Naive thymus-derived CD4-positive, alpha-beta T cell (primary cell): Measurements from ENCODE around the gene ZSWIM8. TPM values are rescaled to one million over a fixed set of nuclear protein-coding genes. Genes with fewer than 3 reads are reported as not detected.
"Not testable (repeated sequence)": the region's sequence is repeated elsewhere in the genome, so short reads cannot be mapped to it uniquely, and the experiment has no call there.

Source experiments
- ATAC-seq: fragments of 150-1000 bp; cut with Tn5 transposase; 2 replicates; pipeline ENCODE4 v1.10.0; 2021; ENCODE audit warnings: mild to moderate bottlenecking, moderate library complexity
- CTCF ChIA-PET: fragments of 350-600 bp; sonication (Branson Sonifier 250); formaldehyde crosslinking; loops from one replicate; lab custom pipeline; 2021; ENCODE audit warnings: antibody characterized with exemption; lab: Charles Lee
- POLR2A ChIA-PET: fragments of 350-600 bp; sonication (Branson Sonifier 250); formaldehyde crosslinking; loops from one replicate; lab custom pipeline; 2021; ENCODE audit warnings: antibody characterized with exemption, inconsistent platforms; lab: Charles Lee
- DNase-seq, 9 donors: peaks; one replicate each; pipeline versions ENCODE4 v3.0.0 to v3.0.0-alpha.2; 2020 to 2022; ENCODE audit warnings: mixed read lengths in 1 of 9
- H3K27ac ChIP-seq: one replicate; pipeline ENCODE4 v1.7.0; 2013; ENCODE audit warnings: mild to moderate bottlenecking, low read depth, low read length, moderate library complexity
- H3K27me3 ChIP-seq, 2 donors: one replicate each; pipeline ENCODE4 v1.7.0; 2013; ENCODE audit warnings: low read length in 2 of 2, mild to moderate bottlenecking in 2 of 2, moderate library complexity in 2 of 2; ENCODE audit not compliant: control insufficient read depth in 2 of 2, insufficient read depth in 2 of 2
- H3K36me3 ChIP-seq, 3 experiments: 1 replicate in 2 of 3; 2 replicates in 1 of 3; pipeline ENCODE4 v1.7.0; 2013; ENCODE audit warnings: low read length in 3 of 3, mild to moderate bottlenecking in 3 of 3, moderate library complexity in 1 of 3; ENCODE audit not compliant: insufficient read depth in 3 of 3, control insufficient read depth in 2 of 3
- H3K4me1 ChIP-seq, 2 donors: one replicate each; pipeline ENCODE4 v1.7.0; 2013; ENCODE audit warnings: low read length in 2 of 2, mild to moderate bottlenecking in 2 of 2, moderate library complexity in 1 of 2; ENCODE audit not compliant: control insufficient read depth in 2 of 2, insufficient read depth in 2 of 2
- H3K4me3 ChIP-seq: 2 replicates; pipeline ENCODE4 v1.7.0; 2013; ENCODE audit warnings: mild to moderate bottlenecking, low read length
- H3K9me3 ChIP-seq, 3 experiments: 1 replicate in 2 of 3; 2 replicates in 1 of 3; pipeline ENCODE4 v1.7.0; 2013; ENCODE audit warnings: low read length in 3 of 3; ENCODE audit not compliant: control insufficient read depth in 2 of 3
- H3K27ac Mint-ChIP-seq, 9 donors: one replicate each; pipeline ENCODE4 v1.8.0; 2020 to 2022; ENCODE audit warnings: mixed read lengths in 9 of 9, mild to moderate bottlenecking in 8 of 9, moderate library complexity in 5 of 9, inconsistent platforms in 2 of 9
- H3K27me3 Mint-ChIP-seq, 5 donors: one replicate each; pipeline ENCODE4 v1.8.0; 2021 to 2022; ENCODE audit warnings: mixed read lengths in 5 of 5, mild to moderate bottlenecking in 1 of 5
- H3K36me3 Mint-ChIP-seq, 5 donors: one replicate each; pipeline ENCODE4 v1.8.0; 2020 to 2022; ENCODE audit warnings: mixed read lengths in 5 of 5, mild to moderate bottlenecking in 3 of 5, inconsistent platforms in 1 of 5
- H3K4me1 Mint-ChIP-seq, 7 donors: one replicate each; pipeline ENCODE4 v1.8.0; 2020 to 2022; ENCODE audit warnings: mixed read lengths in 7 of 7, mild to moderate bottlenecking in 3 of 7, inconsistent platforms in 1 of 7
- H3K4me3 Mint-ChIP-seq, 10 donors: one replicate each; pipeline ENCODE4 v1.8.0; 2020 to 2022; ENCODE audit warnings: mild to moderate bottlenecking in 10 of 10, mixed read lengths in 10 of 10, moderate library complexity in 6 of 10, inconsistent platforms in 2 of 10
- H3K9me3 Mint-ChIP-seq, 11 donors: one replicate each; pipeline ENCODE4 v1.8.0; 2020 to 2022; ENCODE audit warnings: mixed read lengths in 11 of 11, mild to moderate bottlenecking in 4 of 11, inconsistent platforms in 1 of 11, moderate library complexity in 1 of 11
- intact Hi-C, 2 donors: fragments of 100-400 bp; cut with micrococcal nuclease; formaldehyde crosslinking; loops; one replicate each; pipeline ENCODE4 v1.15.1; 2023
- polyA plus RNA-seq, 2 donors: library from polyadenylated mRNA; unstranded; fragments of 300-500 nt; fragmentation: Illumina TruSeq; gene quantifications; one replicate each; pipeline ENCODE4 v1.2.3, GENCODE V29; 2021
- total RNA-seq, 6 experiments: library from RNA in 5 of 6; stranded (reverse) in 5 of 6; gene quantifications; 1 replicate in 5 of 6; 2 replicates in 1 of 6; pipeline ENCODE4 v1.2.3 and lab custom pipeline; 2021 to 2026

ZSWIM8 gene
- total and polyA plus RNA-seq, 7 experiments from 2014 or later, result 9.9 to 102 (median 82.0) TPM

DNA sequence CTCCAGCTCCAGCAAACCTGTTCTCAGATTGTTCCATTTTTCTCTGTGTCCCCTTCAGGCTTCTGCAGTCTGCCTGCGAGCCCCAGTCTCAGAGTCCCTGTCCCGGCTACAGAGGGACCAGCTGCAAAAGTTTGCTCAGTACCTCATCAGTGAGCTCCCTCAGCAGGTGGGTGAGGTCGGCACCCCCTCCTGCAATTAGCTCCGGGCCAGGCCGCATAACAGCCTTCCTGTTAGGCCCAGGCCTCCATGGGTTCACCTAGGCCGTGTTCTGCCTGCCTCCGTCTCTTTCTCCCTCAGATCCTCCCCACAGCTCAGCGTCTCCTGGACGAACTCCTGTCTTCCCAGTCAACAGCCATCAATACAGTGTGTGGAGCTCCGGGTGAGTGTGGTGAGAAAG lies 4.3 kb downstream of the ZSWIM8 start:
- Mint-ChIP-seq H3K27me3 (no peaks in the 10 kb centered on the region), H3K9me3 (peaks cover 0 to 3% (median 0%) of the 10 kb centered on the region in 11 donors), H3K27ac (no peak overlapping the region), H3K4me3 (peak overlapping the region in 2 of 10 donors; percentile 7 to 51), H3K4me1 (peaks cover 16 to 30% (median 26%) of the 10 kb centered on the region in 7 donors), H3K36me3 (peaks cover 4 to 33% (median 15%) of the 10 kb centered on the region in 5 donors)
- Histone ChIP-seq H3K27ac (no peak overlapping the region), H3K4me3 (no peak overlapping the region), H3K27me3 (no peaks in the 10 kb centered on the region), H3K4me1 (peaks cover 16 to 22% of the 10 kb centered on the region in 2 donors), H3K36me3 (peaks cover 9 to 57% (median 35%) of the 10 kb centered on the region in 3 experiments), H3K9me3 (no peaks in the 10 kb centered on the region)
- intact Hi-C loops, result loop anchor here in 1 of 2 donors (5.0 kb wide), 1 partner anchor 292 kb away; the partner anchor contains the start of gene PPP3CB
- ATAC-seq (no peak), DNase-seq (no peak)
- POLR2A ChIA-PET, result interaction anchor here (0.6 to 13.2 kb wide), 3 partner anchors 9 to 1006 kb away, joined by 3 to 150 read pairs (median 3); partner anchors contain the start of gene NDST2
- CTCF ChIA-PET, result no interaction called here

DNA sequence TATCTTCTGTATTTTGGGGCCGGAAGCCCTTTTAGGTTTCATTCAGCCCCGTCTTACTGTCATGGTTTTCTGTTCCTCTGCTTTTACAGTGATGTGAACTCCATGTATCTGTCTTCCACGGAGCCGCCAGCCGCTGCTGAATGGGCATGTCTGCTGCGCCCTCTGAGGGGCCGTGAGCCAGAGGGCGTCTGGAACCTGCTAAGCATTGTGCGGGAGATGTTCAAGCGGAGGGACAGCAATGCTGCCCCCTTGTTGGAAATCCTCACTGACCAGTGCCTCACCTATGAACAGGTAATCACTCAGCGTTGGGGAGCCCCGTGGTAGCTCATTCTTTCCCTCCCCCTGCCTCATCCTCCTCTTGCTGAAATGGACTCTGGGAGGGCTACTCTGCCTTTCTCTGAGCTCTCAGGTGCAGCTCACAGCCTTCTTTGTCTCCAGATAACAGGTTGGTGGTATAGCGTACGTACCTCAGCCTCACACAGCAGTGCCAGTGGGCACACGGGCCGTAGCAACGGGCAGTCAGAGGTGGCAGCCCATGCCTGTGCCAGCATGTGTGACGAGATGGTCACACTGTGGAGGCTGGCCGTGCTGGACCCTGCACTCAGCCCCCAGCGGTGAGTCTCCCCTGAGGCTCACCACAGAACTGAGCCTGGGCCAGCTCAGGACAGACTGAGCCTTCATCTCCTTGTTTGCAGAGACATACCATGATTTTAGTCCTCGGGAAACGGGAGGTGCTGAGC lies 5.7 kb downstream of the ZSWIM8 start:
- Histone ChIP-seq H3K27ac (no peak overlapping the region), H3K36me3 (peaks cover 9 to 66% (median 42%) of the 10 kb centered on the region in 3 experiments), H3K4me3 (no peak overlapping the region), H3K9me3 (no peaks in the 10 kb centered on the region), H3K4me1 (peaks cover 11 to 18% of the 10 kb centered on the region in 2 donors), H3K27me3 (no peaks in the 10 kb centered on the region)
- peaks cover 2 to 40% (median 20%) of the 10 kb centered on the region in 5 donors for H3K36me3 Mint-ChIP-seq
- peaks cover 0 to 1% (median 0%) of the 10 kb centered on the region in 11 donors for H3K9me3 Mint-ChIP-seq
- CTCF ChIA-PET, result no interaction called here
- DNase-seq, result no peak
- no peaks in the 10 kb centered on the region for H3K27me3 Mint-ChIP-seq
- H3K4me3 Mint-ChIP-seq, result no peak overlapping the region
- intact Hi-C loops, result no loop called here
- no peak overlapping the region for H3K27ac Mint-ChIP-seq
- POLR2A ChIA-PET, result interaction anchor here (0.7 to 6.4 kb wide), 2 partner anchors 17 to 29 kb away, joined by 3 to 42 read pairs; no protein-coding TSS in a partner anchor
- no peak for ATAC-seq
- peaks cover 11 to 22% (median 19%) of the 10 kb centered on the region in 7 donors for H3K4me1 Mint-ChIP-seq

GRCh38 chr10:73791871-73792400 lies 6.5 kb downstream of the ZSWIM8 start:
- Mint-ChIP-seq H3K36me3 (peaks cover 4 to 45% (median 20%) of the 10 kb centered on the region in 5 donors), H3K9me3 (peaks cover 0 to 1% (median 0%) of the 10 kb centered on the region in 11 donors), H3K27me3 (no peaks in the 10 kb centered on the region), H3K27ac (no peak overlapping the region), H3K4me1 (peaks cover 5 to 15% (median 10%) of the 10 kb centered on the region in 7 donors), H3K4me3 (no peak overlapping the region)
- intact Hi-C loops, result no loop called here
- H3K36me3 ChIP-seq, result peaks cover 12 to 75% (median 42%) of the 10 kb centered on the region in 3 experiments
- ChIA-PET CTCF (no interaction called here), POLR2A (interaction anchor here (0.5 to 6.4 kb wide), 3 partner anchors 16 to 67 kb away, joined by 3 to 42 read pairs (median 3); no protein-coding TSS in a partner anchor)
- ATAC-seq, result no peak
- H3K4me3 ChIP-seq, result no peak overlapping the region
- DNase-seq, result no peak
- H3K4me1 ChIP-seq, result peaks cover 4 to 9% of the 10 kb centered on the region in 2 donors
- no peaks in the 10 kb centered on the region for H3K9me3 ChIP-seq
- no peaks in the 10 kb centered on the region for H3K27me3 ChIP-seq
- no peak overlapping the region for H3K27ac ChIP-seq

DNA sequence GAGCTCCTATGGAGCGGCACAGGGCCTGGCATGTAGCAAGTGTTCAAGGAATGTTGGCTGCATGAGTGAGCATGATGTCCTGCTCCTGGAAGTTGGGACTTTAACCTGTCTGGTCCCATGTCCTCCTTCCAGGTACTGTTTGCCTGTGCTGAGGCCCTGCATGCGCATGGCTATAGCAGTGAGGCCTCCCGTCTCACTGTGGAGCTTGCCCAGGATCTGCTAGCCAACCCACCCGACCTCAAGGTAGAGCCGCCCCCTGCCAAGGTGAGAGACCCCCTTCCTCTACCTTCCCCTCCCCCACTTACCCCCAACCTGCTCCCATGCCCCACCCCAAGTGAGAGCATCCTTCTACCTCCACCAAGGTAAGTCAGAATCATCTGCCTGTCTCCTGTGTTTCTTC lies 8.1 kb downstream of the ZSWIM8 start:
- CTCF ChIA-PET, result interaction anchor here (0.8 kb wide), 1 partner anchor 147 kb away, joined by 4 read pairs; no protein-coding TSS in a partner anchor
- POLR2A ChIA-PET, result interaction anchor here (0.6 to 6.4 kb wide), 5 partner anchors 11 to 226 kb away, joined by 3 to 42 read pairs (median 3); no protein-coding TSS in a partner anchor

DNA sequence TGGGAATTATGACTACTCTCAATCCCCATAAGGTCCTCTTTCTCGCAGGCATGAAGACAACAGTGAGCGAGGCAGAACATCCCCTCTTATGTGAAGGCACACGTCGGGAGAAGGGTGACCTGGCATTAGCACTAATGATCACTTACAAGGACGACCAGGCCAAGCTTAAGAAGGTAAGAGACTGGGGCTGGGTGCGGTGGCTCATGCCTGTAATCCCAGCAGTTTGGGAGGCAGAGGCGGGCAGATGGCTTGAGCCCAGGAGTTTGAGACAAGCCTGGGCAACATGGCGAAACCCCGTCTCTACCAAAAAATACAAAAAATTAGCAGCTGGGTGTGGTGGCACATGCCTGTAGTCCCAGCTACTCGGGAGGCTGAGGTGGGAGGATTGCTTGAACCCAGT lies 10.1 kb downstream of the ZSWIM8 start:
- Mint-ChIP-seq H3K27ac (peak overlapping the region in 4 of 9 donors; percentile 40 to 72 (median 56)), H3K36me3 (peaks cover 4 to 39% (median 18%) of the 10 kb centered on the region in 5 donors)
- intact Hi-C loops, H3K4me1 Mint-ChIP-seq, H3K9me3 Mint-ChIP-seq, DNase-seq, CTCF ChIA-PET, ATAC-seq, H3K27ac ChIP-seq, H3K4me1 ChIP-seq, H3K27me3 ChIP-seq, H3K9me3 ChIP-seq, H3K4me3 Mint-ChIP-seq, H3K4me3 ChIP-seq, H3K27me3 Mint-ChIP-seq: not testable (repeated sequence)
- POLR2A ChIA-PET, result interaction anchor here (2.0 to 6.4 kb wide), 2 partner anchors 13 to 22 kb away, joined by 11 to 42 read pairs; no protein-coding TSS in a partner anchor
- H3K36me3 ChIP-seq, result peaks cover 15 to 76% (median 27%) of the 10 kb centered on the region in 3 experiments

More for the DNA sequence above, 8.1 kb downstream of the ZSWIM8 start:
- Histone ChIP-seq H3K36me3 (peaks cover 15 to 87% (median 42%) of the 10 kb centered on the region in 3 experiments), H3K27me3 (no peaks in the 10 kb centered on the region), H3K9me3 (no peaks in the 10 kb centered on the region), H3K4me3 (no peak overlapping the region), H3K27ac (no peak overlapping the region), H3K4me1 (no peaks in the 10 kb centered on the region)
- intact Hi-C loops, result no loop called here
- Mint-ChIP-seq H3K36me3 (peaks cover 4 to 50% (median 23%) of the 10 kb centered on the region in 5 donors), H3K4me3 (no peak overlapping the region), H3K27ac (peak overlapping the region in 7 of 9 donors; percentile 32 to 74 (median 66)), H3K27me3 (no peaks in the 10 kb centered on the region), H3K4me1 (peaks cover 0 to 7% (median 5%) of the 10 kb centered on the region in 7 donors), H3K9me3 (peaks cover 0 to 1% (median 0%) of the 10 kb centered on the region in 11 donors)
- ATAC-seq (no peak), DNase-seq (no peak)

GRCh38 chr10:73796035-73796434 lies 10.6 kb downstream of the ZSWIM8 start:
- H3K27me3 Mint-ChIP-seq, DNase-seq, H3K4me3 Mint-ChIP-seq, CTCF ChIA-PET, H3K27me3 ChIP-seq, intact Hi-C loops, H3K4me1 ChIP-seq, ATAC-seq, H3K9me3 Mint-ChIP-seq, H3K4me3 ChIP-seq, H3K9me3 ChIP-seq, H3K4me1 Mint-ChIP-seq, H3K27ac ChIP-seq: not testable (repeated sequence)
- peak overlapping the region in 4 of 9 donors; percentile 17 to 81 (median 46) for H3K27ac Mint-ChIP-seq
- peaks cover 15 to 78% (median 24%) of the 10 kb centered on the region in 3 experiments for H3K36me3 ChIP-seq
- H3K36me3 Mint-ChIP-seq, result peaks cover 4 to 35% (median 18%) of the 10 kb centered on the region in 5 donors
- POLR2A ChIA-PET, result interaction anchor here (2.0 to 6.4 kb wide), 2 partner anchors 12 to 23 kb away, joined by 11 to 42 read pairs; no protein-coding TSS in a partner anchor
